Sigmoid colon (tissue), 4 donors: Measurements from ENCODE around the gene CRB2.

ENCODE experiments used
- POLR2A ChIP-seq, 2 donors: fragments of 450-650 bp; IDR thresholded peaks; one replicate each; pipeline ENCODE4 v1.6.1; 2016; ENCODE audit warnings: antibody characterized with exemption in 2 of 2, mild to moderate bottlenecking in 2 of 2, moderate library complexity in 2 of 2
- POLR2AphosphoS5 ChIP-seq, 4 donors: sonication (generic); formaldehyde crosslinking; IDR thresholded peaks; one replicate each; pipeline ENCODE4 v1.6.1; 2017; ENCODE audit warnings: antibody characterized with exemption in 4 of 4

GRCh38 chr9:123364241-123364824 is 8.3 kb downstream of the CRB2 start:
- no peak for TF ChIP-seq POLR2A (IDR thresholded peaks at IDR 0.05)
- TF ChIP-seq POLR2AphosphoS5 (IDR thresholded peaks at IDR 0.05): no peak
